Amygdala (tissue), 56 donors: Measurements from ENCODE around the gene HELT.
"Not testable (repeated sequence)": the region's sequence is repeated elsewhere in the genome, so short reads cannot be mapped to it uniquely, and the experiment has no call there.

Experiments
- DNase-seq, 56 donors: peaks; one replicate each; lab custom pipeline; 2025; lab: John Stamatoyannopoulos, UW

HELT gene

DNA sequence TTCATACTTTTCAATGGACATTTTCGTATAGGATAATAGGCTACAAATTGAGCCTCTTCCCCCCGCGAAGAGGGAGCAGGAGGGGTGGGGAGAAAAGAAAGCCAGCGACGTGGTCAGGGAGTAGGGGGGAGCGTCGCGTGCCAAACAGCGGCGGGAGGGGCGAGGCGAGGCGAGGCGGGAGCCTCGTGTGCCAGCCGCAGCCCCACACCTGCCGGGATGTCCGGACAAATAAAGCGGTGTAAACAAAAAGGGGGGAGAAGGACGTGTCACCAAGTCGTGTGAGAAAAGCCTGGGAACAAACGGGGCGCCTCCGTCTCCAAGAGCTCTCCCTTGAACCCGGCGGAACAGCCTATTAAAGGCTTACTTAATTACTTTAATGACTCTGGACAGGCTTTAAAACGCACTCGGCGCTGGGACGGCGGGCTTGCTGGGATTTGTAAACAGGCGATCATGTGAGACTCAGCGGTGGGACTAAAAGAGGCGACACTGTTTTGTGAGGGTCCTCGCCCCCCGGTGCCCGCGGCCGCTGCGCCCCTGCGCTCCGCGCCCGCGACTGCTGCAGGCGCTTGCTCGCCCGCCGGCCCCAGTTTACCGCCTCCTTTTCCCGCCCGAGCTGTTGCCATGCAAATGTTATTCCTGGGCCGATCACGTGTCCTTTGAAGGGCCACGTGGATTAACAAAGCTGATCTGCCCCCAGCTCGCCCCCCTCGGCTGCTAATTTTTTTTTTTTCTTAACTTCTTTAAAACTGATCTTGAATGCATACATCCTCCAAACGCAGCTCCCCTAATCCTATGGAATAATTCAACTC lies at the start of gene HELT:
HELT (plus strand) TSS at position 527 of the 809 bp plus-strand sequence. CDS start 439 bp downstream, outside the sequence.
- DNase-seq: no peak

- no peak for DNase-seq
These were observed 49.5 kb upstream of the HELT start for GRCh38 chr4:184968784-184969201.

DNA sequence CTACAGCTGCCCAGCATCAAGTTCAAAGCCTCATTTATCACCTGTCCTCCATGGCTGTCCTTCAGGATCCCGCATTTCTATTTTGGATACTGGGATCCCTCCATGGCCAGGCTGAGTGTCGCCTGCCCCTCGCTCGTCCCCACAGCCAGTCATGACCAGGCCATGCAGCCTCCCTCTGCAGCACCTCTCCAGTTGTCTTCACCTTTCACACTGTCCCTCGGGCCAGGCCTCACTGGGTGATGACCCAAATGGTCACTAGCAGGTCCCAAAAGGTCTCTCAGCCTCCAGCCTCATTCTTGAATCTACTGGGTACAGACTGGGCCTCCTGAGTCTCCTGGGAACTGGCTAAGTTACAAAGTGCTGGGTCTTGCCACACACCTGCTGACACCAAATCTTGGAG lies 48.7 kb upstream of the HELT start:
- DNase-seq: no peak

DNA sequence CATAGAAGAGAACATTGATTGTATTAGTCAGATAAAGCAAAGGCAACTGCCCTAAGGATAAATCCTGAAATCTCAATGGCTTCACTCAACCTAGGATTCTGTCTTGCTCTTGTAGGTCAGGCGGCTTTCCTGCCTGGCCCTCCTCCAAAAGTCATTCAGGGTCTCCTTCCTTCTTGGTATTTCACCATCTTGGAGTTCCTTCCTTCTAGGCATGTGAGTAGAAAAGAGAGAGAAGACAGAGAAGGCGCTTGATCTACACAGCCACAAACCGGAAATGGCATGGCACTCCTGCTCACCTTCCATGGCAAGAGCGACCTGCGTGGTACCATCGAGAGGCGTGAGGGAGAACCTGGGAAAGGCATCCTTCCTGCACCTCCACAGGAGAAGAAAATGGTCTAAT lies 45.3 kb upstream of the HELT start:
- DNase-seq: no peak

- DNase-seq: not testable (repeated sequence)
These were observed 41.9 kb upstream of the HELT start for GRCh38 chr4:184976348-184976747.

DNA sequence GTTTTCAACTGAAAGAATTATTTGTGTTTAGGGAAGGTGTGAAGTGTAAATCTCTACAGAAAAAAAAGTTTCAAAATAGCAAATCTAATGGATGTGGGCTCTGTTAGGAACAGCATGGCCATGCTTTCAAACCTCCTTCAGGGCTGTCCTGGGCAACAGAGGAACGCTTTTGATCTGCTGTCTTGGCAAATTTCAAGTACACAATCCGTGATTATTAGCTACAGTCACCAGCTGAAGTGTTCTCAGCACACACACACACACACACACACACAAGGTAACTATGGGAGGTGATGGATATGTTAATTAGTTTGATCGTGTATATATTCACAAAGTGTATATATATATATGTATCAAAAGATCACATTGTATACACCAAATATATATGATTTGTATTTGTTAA lies 40.5 kb upstream of the HELT start:
- DNase-seq: no peak

GRCh38 chr4:184978211-184978610 lies 40.1 kb upstream of the HELT start:
- DNase-seq: no peak

DNA sequence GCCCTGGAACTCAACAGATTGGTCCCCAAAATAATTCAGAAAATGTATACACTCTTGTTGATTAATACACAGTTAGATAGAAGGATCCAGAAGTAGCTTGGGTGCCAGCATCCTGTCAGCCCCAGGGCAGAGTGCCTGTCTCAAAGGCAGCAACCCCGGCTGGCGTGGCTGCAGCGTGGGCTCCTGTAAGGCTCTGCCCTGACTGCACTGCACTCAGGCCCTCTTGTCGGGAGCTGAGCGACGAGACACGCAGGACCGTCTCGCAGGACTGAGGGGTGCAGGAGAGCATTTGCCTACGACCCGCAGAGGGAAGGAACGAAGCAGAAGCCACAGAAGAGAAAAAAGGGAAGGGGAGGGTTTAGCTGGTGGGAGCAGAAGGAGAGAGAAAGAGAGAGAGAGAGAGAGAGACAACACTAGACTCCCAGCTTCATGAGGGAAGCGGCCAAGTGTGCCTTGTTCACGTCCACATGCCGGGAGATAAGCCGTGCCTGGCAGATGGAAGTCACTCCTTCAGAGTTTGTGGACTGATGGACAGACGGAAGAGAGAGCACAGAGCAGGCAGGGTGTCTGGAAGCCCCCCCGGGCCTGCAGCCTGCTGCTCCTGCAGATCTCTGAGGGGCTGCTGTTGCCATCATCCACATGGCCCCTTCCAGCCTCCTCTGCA lies 38.7 kb upstream of the HELT start:
- no peak for DNase-seq

DNA sequence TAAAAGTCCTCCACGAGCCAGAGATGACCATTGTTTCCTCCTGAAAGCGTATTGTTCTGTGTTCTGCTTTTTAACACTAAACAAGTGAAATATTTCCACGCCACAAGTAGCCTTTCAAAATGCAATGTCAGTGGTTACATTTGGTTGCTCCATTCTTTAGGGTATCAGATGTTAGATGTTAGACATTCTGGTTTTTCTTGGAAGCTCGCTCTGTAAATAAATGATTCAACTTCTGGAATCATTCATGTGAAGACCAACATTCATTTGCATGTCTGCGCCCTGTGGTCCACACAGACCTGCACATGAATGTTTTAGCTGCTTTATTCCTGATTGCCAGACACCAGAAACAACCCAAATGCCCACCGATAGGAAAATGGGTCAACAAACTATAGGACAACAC lies 38.0 kb upstream of the HELT start:
- DNase-seq: no peak

DNA sequence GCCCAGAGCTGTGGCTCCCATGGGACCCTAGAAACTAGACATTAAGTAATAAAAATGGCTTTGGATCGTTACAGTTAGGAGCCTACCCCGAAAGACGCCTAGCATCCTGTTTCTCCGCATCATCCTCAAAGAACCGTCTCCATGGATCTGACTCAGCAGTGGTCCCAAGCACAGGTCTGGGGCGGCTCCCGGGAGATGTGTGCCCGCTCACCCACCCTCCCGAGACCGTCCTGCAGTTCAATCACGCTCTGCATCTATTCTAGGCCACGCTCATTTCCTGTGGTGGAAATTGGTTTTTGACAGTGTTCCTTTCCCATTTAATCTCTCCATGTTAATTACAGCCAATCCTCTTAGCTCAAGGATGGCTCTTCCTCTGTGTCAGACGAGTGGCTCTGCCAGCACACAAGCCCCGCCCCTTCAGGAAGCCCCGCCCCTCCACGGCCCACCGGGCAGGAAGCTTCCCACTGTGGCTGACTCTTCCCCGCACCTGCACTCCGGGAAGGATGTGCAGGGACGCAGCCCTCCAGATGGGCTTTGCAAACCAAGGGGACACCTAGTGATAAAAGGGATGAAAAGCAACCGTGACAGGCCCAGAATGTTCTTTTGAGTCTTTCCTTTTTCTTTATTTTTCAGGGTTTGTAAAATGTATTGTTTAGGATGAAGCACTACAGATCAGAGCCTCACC lies 34.5 kb upstream of the HELT start:
- DNase-seq: peak in 35 of 56 donors; percentile 4 to 69 (median 37)

- DNase-seq: no peak
These were observed 30.7 kb upstream of the HELT start for GRCh38 chr4:184987493-184988031.

DNA sequence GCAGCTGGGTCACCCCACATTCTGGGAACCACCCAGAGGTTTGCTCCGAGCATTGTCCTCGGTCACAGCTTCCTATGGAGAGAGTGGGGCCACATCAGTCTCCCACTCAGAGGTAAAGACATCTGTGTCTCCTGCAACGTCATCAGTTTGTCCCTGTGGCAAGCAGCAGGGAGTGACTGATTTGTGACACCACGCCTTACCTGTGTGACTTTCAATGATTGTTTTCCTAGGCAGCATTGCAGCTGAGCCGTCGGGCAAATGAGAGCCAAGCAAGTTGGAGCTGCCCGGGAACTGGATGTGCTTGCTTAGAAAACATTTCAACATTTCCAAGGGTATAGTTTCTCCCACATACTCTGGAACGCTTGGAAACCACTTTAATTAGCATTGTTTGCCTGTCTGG lies 29.7 kb upstream of the HELT start:
- no peak for DNase-seq

DNA sequence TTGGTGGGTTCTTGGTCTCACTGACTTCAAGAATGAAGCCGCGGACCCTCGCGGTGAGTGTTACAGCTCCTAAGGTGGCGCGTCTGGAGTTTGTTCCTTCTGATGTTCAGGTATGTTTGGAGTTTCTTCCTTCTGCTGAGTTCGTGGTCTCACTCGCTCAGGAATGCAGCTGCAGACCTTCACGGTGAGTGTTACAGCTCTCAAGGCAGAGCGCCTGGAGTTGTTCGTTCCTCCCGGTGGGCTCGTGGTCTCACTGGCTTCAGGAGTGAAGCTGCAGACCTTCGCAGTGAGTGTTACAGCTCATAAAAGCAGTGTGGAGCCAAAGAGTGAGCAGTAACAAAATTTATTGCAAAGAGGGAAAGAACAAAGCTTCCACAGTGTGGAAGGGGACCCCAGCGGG lies 29.0 kb upstream of the HELT start:
- DNase-seq: not testable (repeated sequence)

DNA sequence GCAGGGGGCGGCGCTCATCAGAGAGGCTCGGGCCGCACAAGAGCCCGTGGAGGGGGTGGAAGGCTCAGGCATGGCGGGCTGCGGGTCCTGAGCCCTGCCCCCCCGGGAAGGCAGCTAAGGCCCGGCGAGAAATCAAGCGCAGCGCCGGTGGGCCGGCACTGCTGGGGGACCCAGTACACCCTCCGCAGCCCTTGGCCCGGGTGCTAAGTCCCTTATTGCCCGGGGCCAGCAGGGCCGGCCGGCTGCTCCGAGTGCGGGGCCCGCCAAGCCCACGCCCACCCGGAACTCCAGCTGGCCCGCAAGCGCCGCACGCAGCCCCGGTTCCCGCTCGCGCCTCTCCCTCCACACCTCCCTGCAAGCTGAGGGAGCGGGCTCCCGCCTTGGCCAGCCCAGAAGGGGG lies 28.2 kb upstream of the HELT start:
- DNase-seq: not testable (repeated sequence)

DNA sequence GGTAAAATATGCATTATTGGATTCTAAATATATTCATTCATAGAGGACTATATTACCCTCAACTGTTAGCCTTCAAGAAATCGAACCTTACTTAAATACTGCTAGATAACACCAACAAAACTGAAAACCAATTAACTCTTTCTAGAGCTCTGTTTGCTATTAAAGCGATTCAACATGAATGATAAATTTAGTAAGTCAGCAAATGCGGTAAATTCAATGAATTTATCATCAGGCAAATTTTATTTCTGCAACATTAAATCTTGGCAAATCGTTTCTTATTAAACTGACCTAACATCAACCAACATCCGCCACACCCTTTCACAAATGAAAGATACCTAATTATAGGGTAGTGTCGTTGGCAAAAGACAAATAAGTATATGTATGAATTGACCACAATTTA lies 26.4 kb upstream of the HELT start:
- DNase-seq: no peak

- DNase-seq: no peak
These were observed 25.9 kb upstream of the HELT start for GRCh38 chr4:184992422-184992821.

DNA sequence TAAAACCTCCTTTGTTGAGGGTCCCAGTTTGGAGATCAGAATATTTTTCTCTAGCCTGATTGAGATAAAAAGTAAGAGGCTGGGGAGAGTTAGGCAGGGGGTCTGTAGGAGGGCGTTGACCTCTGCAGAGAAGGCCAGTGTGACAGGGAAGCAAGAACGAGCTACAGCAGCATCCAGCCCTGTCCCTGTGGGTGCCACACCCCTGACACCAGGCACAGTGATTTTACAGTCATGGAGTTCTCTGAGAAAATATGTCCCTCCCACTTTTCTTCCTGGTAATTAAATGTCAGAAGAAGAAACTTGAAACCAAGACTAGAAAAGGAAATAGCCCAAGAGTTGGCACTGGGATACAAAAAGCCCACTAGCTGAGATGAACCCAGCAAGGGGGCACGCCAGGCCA lies 25.0 kb upstream of the HELT start:
- no peak for DNase-seq

DNA sequence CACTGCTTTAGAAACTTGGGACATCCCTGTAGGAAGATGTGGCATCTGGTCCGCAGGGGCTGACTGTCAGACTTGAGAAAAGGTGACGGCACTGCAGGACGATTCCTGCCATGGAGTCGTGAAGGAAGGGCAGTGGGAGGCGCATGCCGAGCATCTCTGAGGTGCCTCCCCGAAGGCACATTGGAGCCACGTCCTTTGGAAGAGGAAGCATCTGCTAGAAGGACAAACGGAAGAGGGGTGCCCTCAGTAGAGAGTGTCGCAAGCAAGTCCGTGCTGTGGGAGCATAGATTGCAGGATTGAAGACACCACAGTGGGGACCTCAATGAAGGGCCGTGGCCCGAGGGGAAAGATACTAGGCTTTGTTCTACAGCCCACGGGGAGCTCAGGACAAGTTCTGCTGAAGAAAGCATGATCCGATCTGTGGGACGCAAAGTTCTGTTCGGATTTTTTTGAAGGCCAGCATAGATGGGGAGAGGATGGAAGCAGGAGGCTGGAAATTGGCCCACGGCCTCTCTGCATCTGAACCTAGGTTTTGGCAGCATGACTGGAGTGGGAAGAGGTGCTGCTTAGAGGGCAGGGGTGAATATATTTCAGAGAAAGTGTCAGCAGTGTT lies 24.2 kb upstream of the HELT start:
- no peak for DNase-seq

GRCh38 chr4:184994623-184995010 lies 23.7 kb upstream of the HELT start:
- DNase-seq: no peak

DNA sequence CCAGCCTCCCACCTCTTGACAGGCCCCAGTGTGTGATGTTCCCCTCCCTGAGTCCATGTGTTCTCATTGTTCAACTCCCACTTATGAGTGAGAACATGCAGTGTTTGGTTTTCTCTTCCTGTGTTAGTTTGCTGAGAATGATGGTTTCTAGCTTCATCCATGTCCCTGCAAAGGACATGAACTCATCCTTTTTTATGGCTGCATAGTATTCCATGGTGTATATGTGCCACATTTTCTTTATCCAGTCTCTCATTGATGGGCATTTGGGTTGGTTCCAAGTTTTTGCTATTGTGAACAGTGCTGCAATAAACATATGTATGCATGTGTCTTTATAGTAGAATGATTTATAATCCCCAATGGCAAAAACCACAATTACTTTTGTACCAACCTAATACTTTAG lies 20.6 kb upstream of the HELT start:
- DNase-seq: not testable (repeated sequence)

DNA sequence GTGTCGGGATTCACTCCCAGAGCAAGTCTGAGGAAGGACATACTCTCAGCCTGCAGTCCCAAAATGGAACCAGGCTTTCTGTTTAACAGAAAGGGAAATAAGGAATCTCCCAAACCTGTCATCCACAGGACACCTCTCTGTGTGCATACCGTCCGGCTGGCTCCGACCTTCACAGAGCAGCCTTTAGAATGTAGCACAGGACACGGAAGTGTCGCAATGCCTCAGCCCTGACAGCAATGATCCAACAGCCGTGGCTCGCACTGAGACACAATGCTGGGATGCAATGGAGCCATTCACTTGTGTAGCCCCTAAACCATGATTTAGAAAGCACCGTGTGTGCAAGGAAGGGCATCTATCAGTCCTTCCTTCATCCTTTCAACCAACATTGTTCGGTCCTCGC lies 15.5 kb upstream of the HELT start:
- DNase-seq: no peak
